Amygdala (tissue), 56 donors: ENCODE measurements around the gene GABRB3.

Experiments
- DNase-seq, 56 donors: peaks; one replicate each; lab custom pipeline; 2025; lab: John Stamatoyannopoulos, UW

GABRB3 gene

DNA sequence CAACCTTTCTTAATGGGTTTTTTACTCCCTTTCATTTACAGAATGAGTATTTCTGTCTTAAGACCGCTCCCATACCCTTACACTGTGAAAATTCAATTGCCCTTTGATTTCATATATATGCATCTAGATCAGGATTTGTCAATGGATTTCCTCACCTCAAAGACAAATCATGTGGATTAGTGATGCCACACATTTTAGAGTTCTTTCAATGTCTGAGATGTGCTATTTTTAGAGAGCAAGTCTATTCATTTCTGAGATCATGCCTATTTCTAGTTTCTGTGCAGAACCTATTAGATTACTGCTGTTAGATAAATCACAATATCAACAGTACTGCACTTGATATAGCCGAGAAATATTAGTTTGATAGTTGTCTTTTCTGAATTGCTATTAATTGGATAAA lies 137.3 kb downstream of the GABRB3 start:
- DNase-seq, result no peak

- DNase-seq, result no peak
These were observed 137.8 kb downstream of the GABRB3 start for GRCh38 chr15:26635105-26635504.

GRCh38 chr15:26634319-26634718 lies 138.5 kb downstream of the GABRB3 start:
- no peak for DNase-seq

DNA sequence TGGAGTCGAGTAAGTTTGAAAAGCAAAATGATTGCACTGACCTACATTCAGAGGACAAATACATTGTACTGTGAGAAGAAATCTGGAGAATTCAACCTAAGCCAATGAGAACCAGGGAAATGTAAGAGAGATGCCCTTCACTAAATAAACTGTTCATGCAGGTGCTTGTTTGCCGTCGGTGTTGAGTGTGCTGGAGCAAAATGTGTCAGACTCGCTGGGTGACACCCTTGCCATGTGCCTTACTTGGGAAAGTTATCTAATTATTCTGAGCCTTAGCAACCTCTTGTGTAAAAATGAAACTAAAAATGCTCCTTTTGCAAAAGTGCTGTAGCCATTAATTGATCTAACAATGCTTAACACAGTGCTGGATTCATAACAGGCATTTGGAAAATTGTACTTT lies 140.4 kb downstream of the GABRB3 start:
- no peak for DNase-seq

GRCh38 chr15:26631894-26632293 lies 141.0 kb downstream of the GABRB3 start:
- DNase-seq, result no peak

GRCh38 chr15:26630857-26631256 lies 142.0 kb downstream of the GABRB3 start:
- no peak for DNase-seq

- peak in 25 of 56 donors; percentile 5 to 61 (median 25) for DNase-seq
These were observed 143.9 kb downstream of the GABRB3 start for GRCh38 chr15:26628879-26629529.

DNA sequence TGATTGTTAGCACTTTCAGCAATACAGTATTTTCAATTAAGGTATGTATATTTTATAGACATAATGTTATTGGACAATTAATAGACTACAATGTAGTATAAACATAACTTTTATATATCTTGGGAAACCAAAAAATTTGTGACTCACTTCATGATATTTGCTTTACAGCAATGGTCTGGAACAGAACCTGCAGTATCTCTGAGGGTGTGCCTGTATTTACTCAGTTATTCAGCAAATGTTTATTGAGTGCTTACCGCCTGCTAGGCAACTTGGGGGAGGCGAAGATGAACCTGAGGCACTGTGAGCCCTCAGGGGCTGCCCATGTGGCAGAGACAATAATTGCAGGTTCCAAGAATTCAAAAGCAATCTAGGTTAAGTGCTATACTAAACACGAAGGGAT lies 144.8 kb downstream of the GABRB3 start:
- no peak for DNase-seq

DNA sequence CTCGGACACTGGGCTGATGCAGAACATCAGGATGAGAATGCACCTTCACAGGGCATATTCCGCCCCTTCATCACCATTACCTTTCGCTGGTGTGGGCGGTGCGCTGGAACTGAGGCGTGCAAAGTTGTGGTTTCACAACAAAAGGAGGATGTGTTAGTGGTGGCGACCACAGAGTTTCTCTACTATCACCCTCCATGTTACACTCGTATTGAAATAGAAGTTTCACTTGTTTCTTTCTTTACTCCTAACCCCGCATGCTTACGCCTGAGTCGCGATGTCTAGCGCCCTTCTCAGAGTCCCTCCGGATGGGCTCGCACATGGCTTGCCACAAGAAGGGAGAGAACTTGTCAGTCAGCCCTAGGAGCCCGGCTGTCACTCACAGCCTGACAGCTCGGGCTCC lies 148.7 kb downstream of the GABRB3 start:
- no peak for DNase-seq

GRCh38 chr15:26623071-26623470 lies 149.8 kb downstream of the GABRB3 start:
- DNase-seq, result no peak

GRCh38 chr15:26621816-26622215 lies 151.1 kb downstream of the GABRB3 start:
- DNase-seq, result no peak

GRCh38 chr15:26620528-26621458 lies 152.1 kb downstream of the GABRB3 start:
- DNase-seq, result no peak

DNA sequence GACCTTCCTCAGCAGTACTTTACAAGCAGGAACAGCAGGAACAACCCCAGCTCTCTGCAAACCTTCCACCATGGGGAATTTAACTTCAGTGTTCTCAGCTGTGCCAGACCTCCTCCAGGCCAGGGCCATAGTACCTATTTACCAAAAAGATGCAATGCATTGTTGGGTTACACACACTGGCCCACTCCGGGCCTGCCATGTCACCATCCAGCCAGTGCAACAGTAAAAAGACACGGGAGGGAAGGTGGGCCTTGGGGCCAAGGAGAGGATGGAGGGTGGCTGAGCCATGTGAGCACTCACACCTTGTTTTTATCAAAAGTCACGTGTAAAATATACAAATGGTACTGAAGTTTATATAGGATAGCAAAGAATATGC lies 157.0 kb downstream of the GABRB3 start:
- DNase-seq, result no peak

- DNase-seq, result no peak
These were observed 157.5 kb downstream of the GABRB3 start for GRCh38 chr15:26615188-26615926.

GRCh38 chr15:26614734-26615133 lies 158.1 kb downstream of the GABRB3 start:
- no peak for DNase-seq

DNA sequence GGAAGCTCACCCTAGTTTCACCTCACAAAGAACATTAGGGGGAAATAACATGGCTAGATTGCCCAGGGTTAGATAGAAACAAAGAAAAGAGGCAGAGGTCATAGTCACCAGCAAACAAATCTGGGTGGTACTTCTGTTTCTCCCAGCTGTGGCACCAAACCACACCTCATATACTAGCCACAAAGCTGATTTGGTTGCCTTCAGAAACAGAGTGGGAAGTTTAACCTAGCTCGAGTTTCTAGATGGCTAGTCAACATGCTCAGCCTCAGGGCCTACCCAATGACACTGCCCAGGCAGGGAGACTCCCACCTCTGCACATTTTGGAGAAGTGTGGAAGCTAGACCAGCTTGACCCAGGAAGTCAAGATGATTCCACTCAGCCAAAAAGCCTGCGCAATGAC lies 174.2 kb downstream of the GABRB3 start:
- DNase-seq, result no peak

DNA sequence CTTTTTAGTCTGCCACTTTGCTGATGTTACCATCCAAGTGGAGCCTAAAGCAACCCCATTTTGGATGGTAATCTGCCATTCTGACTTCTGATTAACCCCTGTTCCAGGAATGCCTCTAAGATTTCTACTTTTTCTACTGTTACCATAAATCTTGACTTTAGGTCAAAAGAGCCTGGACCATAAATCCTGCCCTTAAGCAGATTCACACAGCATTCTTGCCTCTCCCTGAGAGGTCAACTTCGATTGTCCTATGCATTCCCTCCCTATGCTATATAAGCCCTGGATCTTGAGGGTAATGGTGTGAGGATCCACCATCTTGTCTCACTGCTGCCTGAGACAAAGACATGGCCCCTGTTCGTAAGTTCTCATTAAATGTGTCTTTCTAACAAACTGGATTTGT lies 177.3 kb downstream of the GABRB3 start:
- no peak for DNase-seq

DNA sequence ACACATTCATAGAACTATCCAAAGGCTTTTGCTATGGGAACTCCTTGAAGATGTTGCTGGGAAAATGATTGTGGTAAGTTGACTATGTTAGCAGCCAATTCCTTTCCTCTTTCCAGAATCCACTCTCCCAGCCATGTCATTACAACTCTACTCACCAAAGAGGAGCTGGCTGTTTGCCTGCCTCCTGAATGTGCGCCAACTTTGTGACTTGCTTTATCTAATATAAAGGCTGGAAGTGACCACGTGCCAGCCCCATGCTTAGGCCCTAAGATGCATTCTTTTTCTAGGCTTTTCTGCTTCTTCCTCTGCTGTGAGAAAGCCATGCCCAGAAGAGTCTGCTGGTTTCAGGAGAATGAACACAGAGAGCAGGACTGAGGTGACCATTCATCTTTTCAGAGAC lies 182.2 kb downstream of the GABRB3 start:
- DNase-seq, result peak in 7 of 56 donors; percentile 2 to 8 (median 6)

- DNase-seq, result no peak
These were observed 190.0 kb downstream of the GABRB3 start for GRCh38 chr15:26582840-26583239.

DNA sequence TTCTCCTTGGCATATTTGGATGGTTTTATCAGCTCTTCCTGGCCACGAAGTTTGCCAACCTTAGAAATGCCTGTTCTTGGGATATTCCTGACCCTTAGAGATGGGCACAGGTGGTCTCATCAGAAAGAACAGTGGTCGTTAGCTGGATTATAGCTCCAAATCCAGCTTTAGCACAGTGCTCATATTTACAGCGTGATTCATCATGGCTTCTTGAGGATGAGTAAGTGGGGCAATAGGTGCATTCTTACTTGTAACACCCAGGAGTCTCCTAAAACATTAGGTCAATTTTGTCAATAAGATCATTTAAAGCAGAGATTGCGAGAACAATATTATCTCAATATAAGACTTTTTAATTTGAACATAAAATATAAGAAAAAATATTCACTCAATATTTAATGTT lies 191.9 kb downstream of the GABRB3 start:
- no peak for DNase-seq

GRCh38 chr15:26572602-26573350 lies 200.1 kb downstream of the GABRB3 start:
- no peak for DNase-seq
